Astrocyte (in vitro differentiated cells and primary cell): ENCODE measurements around the gene FAM229A.

Experiments
- CTCF ChIP-seq: IDR thresholded peaks from 2 replicates; pipeline ENCODE4 v1.5.1; 2011; ENCODE audit warnings: low read depth, mild to moderate bottlenecking, inconsistent platforms, low read length, moderate library complexity; ENCODE audit not compliant: insufficient read depth
- EZH2 ChIP-seq: IDR thresholded peaks from 2 replicates; pipeline ENCODE4 v1.6.1; 2012; ENCODE audit warnings: mild to moderate bottlenecking, low read length, inconsistent platforms; ENCODE audit not compliant: insufficient read depth

DNA sequence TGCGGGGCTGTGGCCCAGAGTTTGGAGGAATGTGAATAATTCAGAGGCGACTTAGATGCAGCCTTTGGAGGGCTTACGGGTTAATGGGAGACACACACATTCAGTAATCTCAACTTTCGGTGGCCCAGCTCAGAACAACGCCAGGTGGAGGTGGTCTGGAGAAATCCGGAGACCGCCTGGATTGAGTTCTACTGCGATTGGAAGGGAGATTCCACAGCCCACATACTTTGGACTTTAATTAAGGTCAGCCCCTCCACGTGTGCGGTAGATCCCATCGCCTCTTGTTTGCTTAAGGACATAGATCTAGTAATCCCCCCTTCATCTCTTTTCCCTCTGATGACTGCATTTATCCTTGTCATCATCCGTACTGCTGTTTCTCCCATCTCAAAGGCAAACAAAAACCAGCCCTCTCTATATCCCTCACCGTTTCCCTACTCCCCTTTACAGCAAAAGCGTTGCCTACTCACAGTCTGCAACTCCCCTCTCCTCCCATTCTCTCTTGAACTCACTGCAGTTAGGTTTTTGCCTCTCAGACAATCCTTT, 32.7 kb upstream of the FAM229A start:
- TF ChIP-seq CTCF, result no peak
- TF ChIP-seq EZH2, result no peak
